Choroid plexus epithelial cell (primary cell): ENCODE results near the gene PRSS38.
"Not testable (repeated sequence)": the region's sequence is repeated elsewhere in the genome, so short reads cannot be mapped to it uniquely, and the experiment has no call there.

ENCODE experiments used
- DNase-seq: peaks from one replicate; pipeline ENCODE4 v3.0.0-alpha.2; 2010; ENCODE audit warnings: low read depth
- H3K4me3 ChIP-seq: 2 replicates; pipeline ENCODE4 v1.5.1; 2011; ENCODE audit warnings: low read depth, mild to moderate bottlenecking, control low read depth, low read length, moderate library complexity
- CTCF ChIP-seq: conservative IDR thresholded peaks from 2 replicates; pipeline ENCODE4 v1.5.1; 2011; ENCODE audit warnings: low read depth, mild to moderate bottlenecking, control low read depth, inconsistent platforms, low read length, moderate library complexity

Gene PRSS38

GRCh38 chr1:227856147-227856858, 40.8 kb downstream of the PRSS38 start:
- TF ChIP-seq CTCF = no peak
- DNase-seq = no peak
- no peak overlapping the region for H3K4me3 ChIP-seq

DNA sequence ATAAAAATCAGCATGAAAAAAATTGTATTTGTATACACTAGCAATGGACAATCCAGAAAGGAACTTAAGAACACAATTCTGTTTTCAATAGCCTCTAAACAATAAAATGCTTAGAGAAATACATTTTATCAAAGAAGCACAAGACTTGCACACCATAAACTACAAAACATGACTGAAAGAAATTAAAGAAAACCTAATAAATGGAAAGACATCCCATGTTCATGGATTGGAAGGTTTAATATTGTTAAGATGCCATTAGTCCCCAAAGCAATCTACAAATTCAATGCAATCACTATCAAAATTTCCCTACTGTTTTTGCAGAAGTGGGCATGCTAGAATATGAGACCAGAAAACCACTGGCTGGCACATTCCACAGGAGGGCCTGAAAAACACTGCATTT, 49.4 kb downstream of the PRSS38 start:
- DNase-seq = no peak
- no peak for TF ChIP-seq CTCF
- no peak overlapping the region for H3K4me3 ChIP-seq

- TF ChIP-seq CTCF = no peak
- H3K4me3 ChIP-seq = no peak overlapping the region
- DNase-seq = no peak
Measured at GRCh38 chr1:227869279-227869842, 53.9 kb downstream of the PRSS38 start.

GRCh38 chr1:227869851-227870305, 54.4 kb downstream of the PRSS38 start:
- DNase-seq = no peak
- TF ChIP-seq CTCF = no peak
- no peak overlapping the region for H3K4me3 ChIP-seq

DNA sequence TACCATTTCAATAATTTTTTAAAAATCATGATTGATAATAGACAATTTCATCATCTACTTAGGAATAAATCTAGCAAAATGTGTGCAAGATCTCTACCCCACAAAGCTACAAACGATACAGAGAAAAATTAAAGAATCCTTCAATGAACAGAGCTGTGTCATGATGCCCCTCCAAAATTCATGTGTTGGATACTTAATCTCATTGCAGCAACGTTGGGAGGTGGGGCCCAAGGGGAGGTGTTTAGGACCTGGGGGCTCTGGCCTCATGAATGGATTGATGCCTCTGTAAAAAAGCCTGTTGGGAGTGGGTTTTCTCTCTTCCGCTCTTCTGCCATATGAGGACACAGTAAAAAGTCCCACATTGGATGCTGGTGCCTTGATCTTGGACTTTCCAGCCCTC, 54.9 kb downstream of the PRSS38 start:
- no peak for DNase-seq
- H3K4me3 ChIP-seq = no peak overlapping the region

GRCh38 chr1:227871892-227872291, 56.4 kb downstream of the PRSS38 start:
- DNase-seq, H3K4me3 ChIP-seq: not testable (repeated sequence)

More for the DNA sequence above, 54.9 kb downstream of the PRSS38 start:
- no peak for TF ChIP-seq CTCF

DNA sequence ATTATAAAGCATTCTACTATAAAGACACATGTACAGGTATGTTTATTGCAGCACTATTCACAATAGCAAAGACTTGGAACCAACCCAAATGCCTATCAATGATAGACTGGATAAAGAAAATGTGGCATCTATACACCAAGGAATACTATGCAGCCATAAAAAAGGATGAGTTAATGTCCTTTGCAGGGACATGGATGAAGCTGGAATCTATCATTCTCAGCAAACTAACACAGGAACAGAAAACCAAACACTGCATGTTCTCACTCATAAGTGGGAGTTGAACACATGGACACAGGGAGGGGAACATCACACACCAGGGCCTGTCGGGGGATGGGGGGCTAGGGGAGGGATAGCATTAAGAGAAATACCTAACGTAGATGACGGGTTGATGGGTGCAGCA, 62.3 kb downstream of the PRSS38 start:
- not testable (repeated sequence) for H3K4me3 ChIP-seq, DNase-seq

- no peak for DNase-seq
Measured at GRCh38 chr1:227880342-227880924, 65.0 kb downstream of the PRSS38 start.

More at GRCh38 chr1:227880342-227880924, 65.0 kb downstream of the PRSS38 start:
- no peak for TF ChIP-seq CTCF
- no peak overlapping the region for H3K4me3 ChIP-seq
